Measurements from ENCODE around the gene RESP18.

The RESP18 gene

GRCh38 chr2:219278655-219279150, 53.8 kb downstream of the RESP18 start:
- peak overlapping the region; percentile 50; the same call in 1 of the 2 replicates for H3K4me3 ChIP-seq (replicated peaks; ENCODE audit: low read depth, low read length)
- TF ChIP-seq CTCF (IDR thresholded peaks at IDR 0.05; ENCODE audit: low read depth, low read length, missing control alignments): no peak
- no peak for DNase-seq (ENCODE audit: extremely low read depth, low read depth)

DNA sequence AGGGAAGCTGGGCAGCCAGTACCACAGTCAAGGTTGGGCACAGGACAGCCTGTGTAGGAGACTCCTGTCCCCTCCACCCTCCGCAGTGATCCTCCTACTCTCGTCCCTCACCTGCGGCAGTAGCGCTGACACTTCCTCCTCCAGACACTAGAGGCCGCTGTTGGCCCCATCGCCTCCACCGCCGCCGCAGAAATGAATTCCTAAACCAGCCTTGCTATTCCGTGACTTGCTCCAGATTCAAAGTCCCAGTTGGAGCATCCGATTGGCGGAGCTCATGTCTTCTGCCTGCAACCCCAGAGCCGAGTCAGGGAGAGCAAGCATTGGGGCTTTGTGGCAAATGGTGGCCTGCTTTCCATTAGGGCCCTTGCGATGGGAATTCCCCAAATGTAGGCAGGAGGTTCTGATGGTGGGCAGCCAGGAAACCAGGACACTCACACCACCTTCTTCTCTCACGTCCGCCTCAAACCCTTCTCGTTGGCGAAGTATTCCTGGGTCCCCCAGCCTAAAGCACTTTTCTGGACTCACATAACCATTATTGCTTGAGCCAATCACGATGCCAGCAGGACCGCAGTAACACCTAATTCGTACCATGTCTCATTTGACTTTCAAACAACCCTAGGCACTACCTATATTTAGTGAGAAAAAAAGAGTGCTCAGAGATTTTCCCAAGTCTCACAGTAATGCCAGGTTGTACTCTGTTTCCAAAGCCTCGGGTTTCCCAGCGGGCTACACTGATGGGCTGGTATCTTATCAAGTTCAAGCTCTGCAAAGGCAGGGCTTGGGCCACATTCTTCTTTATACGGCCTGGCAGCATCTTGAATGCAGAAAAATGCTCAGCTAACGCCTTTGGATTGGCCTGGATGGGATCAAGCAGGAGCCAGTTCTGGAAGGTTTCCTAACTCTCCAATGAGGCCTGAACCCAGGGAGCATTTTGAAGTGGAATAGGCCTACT, 54.6 kb downstream of the RESP18 start:
- TF ChIP-seq CTCF (IDR thresholded peaks at IDR 0.05; ENCODE audit: low read depth, low read length, missing control alignments): peak; percentile 99
- no peak overlapping the region for H3K4me3 ChIP-seq (replicated peaks; ENCODE audit: low read depth, low read length)
- no peak for DNase-seq (ENCODE audit: extremely low read depth, low read depth)
